Activated naive CD4-positive, alpha-beta T cell treated with anti-CD3 and anti-CD28 coated beads, Interleukin-2, amount 50 U/mL, for 24 hours (primary cell): ENCODE data around the gene HMGN2.
A peak's percentile ranks its signal among the peaks of the same experiment; 100 is the strongest.

ENCODE experiments used
- H3K27ac Mint-ChIP-seq: one replicate; pipeline ENCODE4 v1.8.0; 2021; ENCODE audit warnings: mild to moderate bottlenecking, mixed read lengths
- H3K27me3 Mint-ChIP-seq: one replicate; pipeline ENCODE4 v1.8.0; 2021; ENCODE audit warnings: mixed read lengths
- H3K36me3 Mint-ChIP-seq: one replicate; pipeline ENCODE4 v1.8.0; 2021; ENCODE audit warnings: mixed read lengths
- H3K4me1 Mint-ChIP-seq: one replicate; pipeline ENCODE4 v1.8.0; 2021; ENCODE audit warnings: mixed read lengths
- H3K4me3 Mint-ChIP-seq: one replicate; pipeline ENCODE4 v1.8.0; 2021; ENCODE audit warnings: mild to moderate bottlenecking, mixed read lengths
- H3K9me3 Mint-ChIP-seq: one replicate; pipeline ENCODE4 v1.8.0; 2021; ENCODE audit warnings: mixed read lengths

The HMGN2 gene

GRCh38 chr1:26472320-26472900 lies at the start of gene HMGN2:
Gene HMGN2 (plus strand): TSS chr1:26472440. CDS start chr1:26472613, 173 bp downstream.
- peaks cover 46% of the 10 kb centered on the region for H3K4me1 Mint-ChIP-seq
- no peaks in the 10 kb centered on the region for H3K9me3 Mint-ChIP-seq
- H3K27ac Mint-ChIP-seq: peak within 1 kb of the TSS; percentile 95
- peaks cover 17% of the 10 kb centered on the region for H3K36me3 Mint-ChIP-seq
- peak within 1 kb of the TSS; percentile 93 for H3K4me3 Mint-ChIP-seq
- no peaks in the 10 kb centered on the region for H3K27me3 Mint-ChIP-seq

DNA sequence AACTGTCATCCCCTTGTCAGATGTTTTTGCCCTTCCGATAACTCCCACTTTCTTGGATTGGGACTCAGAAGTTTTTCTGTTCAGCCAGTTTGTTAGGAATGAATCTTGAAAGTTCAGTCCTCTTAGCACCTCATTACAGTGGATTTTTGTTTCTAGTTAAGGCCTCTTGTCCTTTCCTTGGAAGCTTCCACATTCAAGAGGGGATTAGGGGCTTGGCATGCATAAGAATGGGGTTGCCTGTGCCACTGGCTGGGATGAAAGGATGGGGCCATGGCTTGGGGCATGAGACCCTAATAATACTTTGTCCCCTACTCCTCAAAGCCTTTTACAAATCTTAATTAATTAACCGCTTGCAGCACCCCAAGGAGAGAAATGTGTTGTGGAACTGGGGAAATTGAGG lies 42.5 kb upstream of the HMGN2 start:
- Mint-ChIP-seq H3K36me3 (peaks cover 3% of the 10 kb centered on the region), H3K4me3 (no peak overlapping the region), H3K9me3 (no peaks in the 10 kb centered on the region), H3K4me1 (peaks cover 25% of the 10 kb centered on the region), H3K27me3 (peaks cover 1% of the 10 kb centered on the region), H3K27ac (no peak overlapping the region)

GRCh38 chr1:26431979-26432695 lies 40.1 kb upstream of the HMGN2 start, which contains the start of gene DHDDS:
Gene DHDDS (plus strand): TSS chr1:26432321. CDS start chr1:26432946, 625 bp downstream.
- Mint-ChIP-seq H3K27me3 (no peaks in the 10 kb centered on the region), H3K27ac (peak within 1 kb of the TSS; percentile 90), H3K36me3 (peaks cover 3% of the 10 kb centered on the region), H3K9me3 (no peaks in the 10 kb centered on the region), H3K4me1 (peaks cover 25% of the 10 kb centered on the region), H3K4me3 (peak within 1 kb of the TSS; percentile 99)

DNA sequence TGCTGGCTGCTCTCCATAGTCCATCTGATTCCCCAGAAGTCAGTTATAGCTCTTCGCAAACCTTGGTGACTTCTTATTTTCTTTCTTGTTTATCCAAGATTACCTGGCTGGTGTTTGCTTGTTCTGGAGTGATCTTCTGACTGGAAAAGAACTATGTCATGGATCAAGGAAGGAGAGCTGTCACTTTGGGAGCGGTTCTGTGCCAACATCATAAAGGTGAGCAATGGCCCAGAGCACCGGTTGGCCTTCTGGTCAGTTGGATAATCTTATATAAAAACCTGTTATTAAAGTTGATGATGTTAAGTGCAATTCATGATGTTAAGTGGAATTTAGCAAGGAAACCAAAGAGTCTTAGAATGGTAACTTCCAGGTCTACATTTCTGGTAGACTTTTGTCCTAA lies 39.4 kb upstream of the HMGN2 start:
- Mint-ChIP-seq H3K9me3 (no peaks in the 10 kb centered on the region), H3K27ac (no peak overlapping the region), H3K4me3 (peak overlapping the region; percentile 99), H3K36me3 (peaks cover 3% of the 10 kb centered on the region), H3K4me1 (peaks cover 25% of the 10 kb centered on the region), H3K27me3 (no peaks in the 10 kb centered on the region)

- Mint-ChIP-seq H3K4me1 (peaks cover 25% of the 10 kb centered on the region), H3K9me3 (no peaks in the 10 kb centered on the region), H3K4me3 (no peak overlapping the region), H3K27me3 (no peaks in the 10 kb centered on the region), H3K36me3 (peaks cover 8% of the 10 kb centered on the region), H3K27ac (no peak overlapping the region)
Observed at GRCh38 chr1:26434161-26434752, 38.0 kb upstream of the HMGN2 start.

DNA sequence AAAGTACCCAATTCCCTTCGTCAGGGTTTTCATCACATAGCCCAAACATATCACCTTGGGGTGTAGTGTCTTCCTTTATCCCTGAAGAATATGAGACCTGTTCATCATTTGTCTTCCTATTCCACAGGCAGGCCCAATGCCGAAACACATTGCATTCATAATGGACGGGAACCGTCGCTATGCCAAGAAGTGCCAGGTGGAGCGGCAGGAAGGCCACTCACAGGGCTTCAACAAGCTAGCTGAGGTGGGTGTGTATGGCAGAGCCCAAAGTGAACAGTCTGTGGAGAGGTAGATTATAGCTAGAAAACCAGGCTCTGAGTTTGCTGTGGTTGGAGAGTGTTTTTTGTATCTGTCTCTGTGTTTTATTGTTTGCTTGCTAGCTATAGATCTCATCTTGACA lies 34.2 kb upstream of the HMGN2 start:
- H3K36me3 Mint-ChIP-seq: peaks cover 18% of the 10 kb centered on the region
- no peak overlapping the region for H3K27ac Mint-ChIP-seq
- H3K9me3 Mint-ChIP-seq: no peaks in the 10 kb centered on the region
- H3K4me1 Mint-ChIP-seq: peaks cover 9% of the 10 kb centered on the region
- no peak overlapping the region for H3K4me3 Mint-ChIP-seq
- no peaks in the 10 kb centered on the region for H3K27me3 Mint-ChIP-seq

DNA sequence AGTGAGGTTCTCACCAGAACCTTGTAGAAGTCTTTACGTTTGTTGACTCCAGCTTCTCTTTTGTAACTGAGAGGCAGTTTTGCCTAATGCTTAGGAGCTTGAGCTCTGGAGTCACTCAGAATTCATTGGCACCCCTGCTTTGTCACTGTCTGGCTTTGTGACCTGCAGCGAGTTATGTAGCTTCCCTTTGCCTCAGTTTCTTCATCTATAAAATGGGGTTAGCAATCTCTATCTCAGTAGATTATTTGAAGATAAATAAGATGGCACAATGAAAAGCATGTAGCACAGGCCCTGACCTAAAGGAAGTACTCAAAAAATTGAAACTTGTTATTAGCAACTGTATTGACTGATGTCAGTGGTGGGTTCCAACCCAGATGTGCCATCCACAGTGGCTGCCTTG lies 32.0 kb upstream of the HMGN2 start:
- Mint-ChIP-seq H3K9me3 (no peaks in the 10 kb centered on the region), H3K4me3 (no peak overlapping the region), H3K4me1 (no peaks in the 10 kb centered on the region), H3K36me3 (peaks cover 18% of the 10 kb centered on the region), H3K27ac (no peak overlapping the region), H3K27me3 (no peaks in the 10 kb centered on the region)

- Mint-ChIP-seq H3K27ac (no peak overlapping the region), H3K4me1 (no peaks in the 10 kb centered on the region), H3K27me3 (no peaks in the 10 kb centered on the region), H3K36me3 (peaks cover 13% of the 10 kb centered on the region), H3K4me3 (no peak overlapping the region), H3K9me3 (no peaks in the 10 kb centered on the region)
Observed at GRCh38 chr1:26449868-26450267, 22.4 kb upstream of the HMGN2 start.

- no peaks in the 10 kb centered on the region for H3K9me3 Mint-ChIP-seq
- no peak overlapping the region for H3K27ac Mint-ChIP-seq
- H3K4me1 Mint-ChIP-seq: no peaks in the 10 kb centered on the region
- no peak overlapping the region for H3K4me3 Mint-ChIP-seq
- peaks cover 11% of the 10 kb centered on the region for H3K36me3 Mint-ChIP-seq
- H3K27me3 Mint-ChIP-seq: no peaks in the 10 kb centered on the region
Observed at GRCh38 chr1:26450908-26451307, 21.3 kb upstream of the HMGN2 start.

DNA sequence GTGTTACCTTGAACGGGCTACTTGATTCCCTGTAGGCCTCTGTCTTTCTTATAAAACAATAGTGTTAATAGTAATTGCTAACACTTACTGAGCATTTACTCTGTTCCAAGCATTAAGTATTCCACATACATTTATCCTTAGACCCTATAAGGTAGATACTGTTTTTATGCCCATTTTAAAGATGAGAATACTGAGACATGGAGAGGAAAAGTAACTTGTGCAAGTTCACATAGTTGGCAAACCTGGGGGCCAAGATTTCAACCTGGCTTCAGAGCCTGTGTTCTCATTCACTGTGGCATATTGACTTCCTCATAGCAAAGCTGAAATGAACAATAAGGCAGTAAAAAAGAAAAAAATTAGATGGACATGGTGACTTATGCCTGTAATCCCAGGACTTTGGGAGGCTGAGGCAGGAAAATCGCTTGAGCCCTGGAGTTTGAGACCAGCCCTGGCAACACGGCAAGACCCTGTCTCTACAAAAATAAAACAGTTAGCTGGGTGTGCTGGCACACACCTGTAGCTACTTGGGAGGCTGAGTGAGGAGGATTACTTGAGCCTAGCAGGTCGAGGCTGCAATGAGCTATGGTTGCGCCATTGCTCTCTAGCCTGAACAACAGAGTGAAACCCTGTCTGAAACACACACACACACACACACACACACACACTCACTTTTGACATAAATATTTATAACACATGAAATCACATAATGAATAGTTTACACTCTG lies 19.6 kb upstream of the HMGN2 start:
- H3K27me3 Mint-ChIP-seq: no peaks in the 10 kb centered on the region
- no peak overlapping the region for H3K4me3 Mint-ChIP-seq
- H3K27ac Mint-ChIP-seq: no peak overlapping the region
- H3K4me1 Mint-ChIP-seq: no peaks in the 10 kb centered on the region
- peaks cover 7% of the 10 kb centered on the region for H3K36me3 Mint-ChIP-seq
- no peaks in the 10 kb centered on the region for H3K9me3 Mint-ChIP-seq

DNA sequence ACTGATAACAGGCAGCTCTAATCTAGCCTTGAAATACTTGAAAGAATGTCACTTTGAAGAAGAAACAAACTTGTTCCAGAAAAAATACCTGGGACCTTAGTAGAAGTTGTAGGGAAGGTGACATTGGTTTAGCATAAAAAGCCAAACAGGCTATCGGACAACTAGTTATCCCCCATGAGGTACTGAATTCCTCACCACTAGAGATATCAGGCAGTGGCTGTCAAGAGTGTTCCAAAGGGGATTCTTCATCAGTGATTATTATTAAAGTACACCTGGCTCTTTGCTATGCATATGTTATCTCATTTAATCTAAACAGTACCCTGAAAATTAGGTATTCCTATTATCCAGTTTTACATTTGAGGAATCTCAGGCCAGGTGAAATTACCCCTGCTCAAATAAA lies 13.1 kb upstream of the HMGN2 start:
- no peak overlapping the region for H3K4me3 Mint-ChIP-seq
- H3K36me3 Mint-ChIP-seq: peaks cover 8% of the 10 kb centered on the region
- H3K4me1 Mint-ChIP-seq: no peaks in the 10 kb centered on the region
- no peaks in the 10 kb centered on the region for H3K27me3 Mint-ChIP-seq
- H3K9me3 Mint-ChIP-seq: no peaks in the 10 kb centered on the region
- H3K27ac Mint-ChIP-seq: no peak overlapping the region

DNA sequence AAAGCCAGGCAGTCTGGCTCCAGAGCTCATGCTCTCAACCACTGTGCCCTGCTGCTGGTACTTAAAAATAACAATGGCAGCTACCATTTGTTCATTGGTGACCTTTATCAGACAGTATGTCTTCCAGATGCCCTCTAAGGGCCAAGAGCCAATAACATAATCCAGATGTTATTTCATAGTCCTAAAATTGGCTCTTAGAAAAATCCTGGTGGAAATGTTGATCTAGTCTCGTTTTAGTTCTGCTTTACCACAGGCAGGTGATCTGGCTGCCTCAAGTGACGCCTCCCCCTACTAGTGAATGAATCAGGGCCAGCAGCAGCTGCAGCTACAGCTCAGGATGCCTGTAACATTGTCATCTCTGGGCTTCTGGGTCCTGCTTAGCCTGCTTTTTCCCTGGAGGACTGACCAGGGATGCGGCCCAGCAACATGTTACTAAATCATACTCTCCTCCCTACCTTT lies 12.6 kb upstream of the HMGN2 start:
- no peaks in the 10 kb centered on the region for H3K27me3 Mint-ChIP-seq
- H3K27ac Mint-ChIP-seq: no peak overlapping the region
- no peak overlapping the region for H3K4me3 Mint-ChIP-seq
- no peaks in the 10 kb centered on the region for H3K9me3 Mint-ChIP-seq
- peaks cover 8% of the 10 kb centered on the region for H3K36me3 Mint-ChIP-seq
- H3K4me1 Mint-ChIP-seq: no peaks in the 10 kb centered on the region

DNA sequence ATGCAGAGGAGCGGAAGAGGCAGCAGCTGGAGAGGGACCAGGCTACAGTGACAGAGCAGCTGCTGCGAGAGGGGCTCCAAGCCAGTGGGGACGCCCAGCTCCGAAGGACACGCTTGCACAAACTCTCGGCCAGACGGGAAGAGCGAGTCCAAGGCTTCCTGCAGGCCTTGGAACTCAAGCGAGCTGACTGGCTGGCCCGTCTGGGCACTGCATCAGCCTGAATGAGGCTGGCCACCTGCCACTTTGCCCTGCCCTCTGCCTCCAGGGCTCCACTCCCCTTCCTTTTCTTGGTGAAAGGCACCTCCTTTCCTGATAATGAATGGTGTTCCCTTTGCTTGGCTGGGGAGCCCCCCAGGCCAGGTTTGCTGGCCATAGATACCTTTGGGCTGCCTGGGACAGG lies 3.3 kb upstream of the HMGN2 start:
- Mint-ChIP-seq H3K4me3 (no peak overlapping the region), H3K36me3 (peaks cover 4% of the 10 kb centered on the region), H3K27ac (no peak overlapping the region), H3K9me3 (no peaks in the 10 kb centered on the region), H3K4me1 (peaks cover 25% of the 10 kb centered on the region), H3K27me3 (no peaks in the 10 kb centered on the region)

DNA sequence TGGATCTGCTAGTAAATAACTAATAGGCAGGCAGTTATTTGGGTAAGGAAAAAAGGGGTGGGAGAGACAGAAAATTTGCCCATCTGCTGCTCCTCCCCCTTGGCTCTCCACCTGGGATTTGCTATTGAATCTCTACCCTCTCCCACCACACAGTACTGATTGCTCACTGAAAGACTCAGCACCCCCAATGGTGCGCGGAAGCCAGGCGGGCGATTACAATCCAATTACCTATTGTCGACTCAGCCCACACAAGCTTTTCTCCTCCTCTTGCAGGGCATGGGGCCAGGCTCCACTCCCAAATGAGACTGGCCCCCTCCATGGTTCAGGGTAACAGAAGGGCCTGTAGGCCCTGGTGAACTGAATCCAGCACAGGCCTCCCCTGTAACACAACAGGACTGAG lies 2.7 kb upstream of the HMGN2 start:
- Mint-ChIP-seq H3K27ac (no peak overlapping the region), H3K36me3 (peaks cover 10% of the 10 kb centered on the region), H3K9me3 (no peaks in the 10 kb centered on the region), H3K4me3 (no peak overlapping the region), H3K4me1 (peaks cover 31% of the 10 kb centered on the region), H3K27me3 (no peaks in the 10 kb centered on the region)

- peaks cover 38% of the 10 kb centered on the region for H3K4me1 Mint-ChIP-seq
Observed at GRCh38 chr1:26470878-26471497, 1.3 kb upstream of the HMGN2 start.

More at GRCh38 chr1:26470878-26471497, 1.3 kb upstream of the HMGN2 start:
- H3K27ac Mint-ChIP-seq: peak overlapping the region; percentile 41
- H3K36me3 Mint-ChIP-seq: peaks cover 15% of the 10 kb centered on the region
- H3K4me3 Mint-ChIP-seq: peak overlapping the region; percentile 93
- H3K9me3 Mint-ChIP-seq: no peaks in the 10 kb centered on the region
- no peaks in the 10 kb centered on the region for H3K27me3 Mint-ChIP-seq
